A549 (cell line): ENCODE measurements around the gene NPB. TPM values are rescaled to one million over a fixed set of nuclear protein-coding genes. Genes with fewer than 3 reads are reported as not detected.

ENCODE experiments used
- ATAC-seq, 2 experiments: fragments of 200-7000 bp in 1 of 2; fragments of >200 bp in 1 of 2; cut with Nextera tagmentation in 1 of 2; cut with Tn5 transposase in 1 of 2; 3 replicates each; pipeline versions ENCODE4 v1.8.0 to v1.9.1; 2018 to 2020; ENCODE audit warnings: mild to moderate bottlenecking in 1 of 2, moderate library complexity in 1 of 2
- CTCF ChIA-PET: fragments of 300-600 bp; sonication (Branson Sonifier 250); formaldehyde crosslinking; extraction: SDS; loops from one replicate; lab custom pipeline; 2021; ENCODE audit warnings: antibody characterized with exemption, inconsistent platforms; lab: Yijun Ruan, JAX
- POLR2A ChIA-PET: fragments of 350-600 bp; formaldehyde crosslinking; extraction: SDS; loops from one replicate; lab custom pipeline; 2021; ENCODE audit warnings: antibody characterized with exemption, inconsistent platforms; lab: Yijun Ruan, JAX
- DNase-seq, 2 experiments: peaks; one replicate each; pipeline versions ENCODE4 v3.0.0 to v3.0.0-alpha.2; 2011 to 2016; ENCODE audit warnings: low read depth in 1 of 2, low spot score in 1 of 2
- FAIRE-seq: peaks from 2 replicates; lab custom pipeline; 2011; peaks lifted over from hg19 to GRCh38; lab: Jason Lieb, UNC
- H3K27ac ChIP-seq, 2 experiments: fragments of >200 bp; sonication (Bioruptor Twin); formaldehyde crosslinking; 3 replicates each; pipeline ENCODE4 v1.5.1; 2016 to 2017
- H3K4me1 ChIP-seq: fragments of >200 bp; sonication (Bioruptor Twin); formaldehyde crosslinking; 3 replicates; pipeline ENCODE4 v1.6.1; 2016
- H3K4me2 ChIP-seq: fragments of >200 bp; sonication (Bioruptor Twin); formaldehyde crosslinking; 3 replicates; pipeline ENCODE4 v1.6.1; 2016
- H3K4me3 ChIP-seq: fragments of >200 bp; sonication (Bioruptor Twin); formaldehyde crosslinking; 3 replicates; pipeline ENCODE4 v1.5.1; 2016
- H3K9me3 ChIP-seq: fragments of >200 bp; sonication (Bioruptor Twin); formaldehyde crosslinking; 3 replicates; pipeline ENCODE4 v1.6.1; 2016
- CEBPB ChIP-seq, 2 experiments: fragments of >200 bp in 1 of 2; sonication (Bioruptor Twin) in 1 of 2; formaldehyde crosslinking in 1 of 2; IDR thresholded peaks; 2 replicates each; pipeline ENCODE4 v1.6.1; 2012 to 2016
- CHD4 ChIP-seq: fragments of 200-600 bp; sonication (generic); IDR thresholded peaks from 2 replicates; pipeline ENCODE4 v1.6.1; 2016; ENCODE audit warnings: antibody characterized with exemption, mild to moderate bottlenecking, borderline replicate concordance
- EHF ChIP-seq: fragments of 250-450 bp; sonication (Bioruptor Pico); IDR thresholded peaks from 2 replicates; pipeline ENCODE4 v1.5.0; 2020; ENCODE audit warnings: mild to moderate bottlenecking
- EP300 ChIP-seq, 2 experiments: fragments of >200 bp; sonication (Bioruptor Twin); formaldehyde crosslinking; IDR thresholded peaks; 2 replicates in 1 of 2; 3 replicates in 1 of 2; pipeline ENCODE4 v1.6.1; 2016 to 2017
- FOSB ChIP-seq: fragments of 250-450 bp; sonication (Bioruptor Pico); IDR thresholded peaks from 2 replicates; pipeline ENCODE4 v1.5.0; 2020; ENCODE audit warnings: mild to moderate bottlenecking, moderate library complexity
- GATA3 ChIP-seq: IDR thresholded peaks from 2 replicates; pipeline ENCODE4 v1.6.1; 2012; ENCODE audit warnings: borderline replicate concordance
- HDAC2 ChIP-seq: fragments of 200-600 bp; sonication (generic); IDR thresholded peaks from 2 replicates; pipeline ENCODE4 v1.6.1; 2016
- HOXA7 ChIP-seq: fragments of 250-450 bp; sonication (Bioruptor Pico); IDR thresholded peaks from 2 replicates; pipeline ENCODE4 v1.5.0; 2020; ENCODE audit warnings: mild to moderate bottlenecking, moderate library complexity
- HOXB5 ChIP-seq: fragments of 250-450 bp; sonication (Bioruptor Pico); IDR thresholded peaks from 2 replicates; pipeline ENCODE4 v1.5.0; 2020; ENCODE audit warnings: mild to moderate bottlenecking, moderate library complexity
- KDM1A ChIP-seq: fragments of 200-600 bp; sonication (generic); IDR thresholded peaks from 2 replicates; pipeline ENCODE4 v1.6.1; 2016; ENCODE audit warnings: low read depth, mild to moderate bottlenecking
- KDM5A ChIP-seq: fragments of 200-600 bp; sonication (generic); IDR thresholded peaks from 2 replicates; pipeline ENCODE4 v1.6.1; 2016; ENCODE audit warnings: antibody characterized with exemption, mild to moderate bottlenecking
- MAX ChIP-seq: IDR thresholded peaks from 2 replicates; pipeline ENCODE4 v1.6.1; 2012
- MYC ChIP-seq: IDR thresholded peaks from 2 replicates; pipeline ENCODE4 v1.6.1; 2012; ENCODE audit warnings: mild to moderate bottlenecking, inconsistent platforms, low read length, improper control_type of control experiment, borderline replicate concordance
- NR3C1 ChIP-seq: fragments of >200 bp; sonication (Bioruptor Twin); formaldehyde crosslinking; IDR thresholded peaks from 3 replicates; pipeline ENCODE4 v1.6.1; 2017
- POLR2A ChIP-seq: IDR thresholded peaks from 2 replicates; pipeline ENCODE4 v1.6.1; 2012; ENCODE audit warnings: mild to moderate bottlenecking, low read length
- POLR2AphosphoS2 ChIP-seq: conservative IDR thresholded peaks from 2 replicates; pipeline ENCODE4 v1.6.1; 2012; ENCODE audit warnings: low read length, improper control_type of control experiment, inconsistent platforms
- RCOR1 ChIP-seq: fragments of 150-350 bp; IDR thresholded peaks from 2 replicates; pipeline ENCODE4 v1.6.1; 2014; ENCODE audit warnings: antibody characterized with exemption, low read length, low read depth
- REST ChIP-seq: fragments of 200-600 bp; sonication (generic); IDR thresholded peaks from 2 replicates; pipeline ENCODE4 v1.6.1; 2016; ENCODE audit warnings: antibody characterized with exemption, mild to moderate bottlenecking, moderate library complexity
- RNF2 ChIP-seq: fragments of 200-600 bp; sonication (generic); IDR thresholded peaks from 2 replicates; pipeline ENCODE4 v1.6.1; 2016; ENCODE audit warnings: low read depth, mild to moderate bottlenecking, antibody characterized with exemption, moderate library complexity, borderline replicate concordance
- TP53 ChIP-seq: fragments of 250-450 bp; sonication (Bioruptor Pico); IDR thresholded peaks from 2 replicates; pipeline ENCODE4 v1.5.0; 2021; ENCODE audit warnings: mild to moderate bottlenecking, moderate library complexity
- ZFP36 ChIP-seq: fragments of 450-650 bp; IDR thresholded peaks from 2 replicates; pipeline ENCODE4 v1.6.1; 2014; ENCODE audit warnings: borderline replicate concordance; ENCODE audit not compliant: partially characterized antibody
- WGBS: methylation state at CpG from one replicate; pipeline ENCODE4 v1.1.6; 2017; ENCODE audit errors: missing lambda C conversion rate; 5-methylcytosine and 5-hydroxymethylcytosine counted together
- polyA plus RNA-seq, 4 experiments: library from polyadenylated mRNA; depleted of rRNA in 3 of 4; stranded (reverse); fragments of >200 nt; fragmentation: RNase III in 1 of 4; extraction: RNeasy Plus Mini Kit Qiagen cat#74134 plus additional on column Dnase treatment in 1 of 4; gene quantifications; 2 replicates in 3 of 4; 3 replicates in 1 of 4; pipeline ENCODE4 v1.2.3, GENCODE V29; 2011 to 2017
- TF ChIP-seq, protein P1 (sequence below): IDR thresholded peaks from 2 replicates; pipeline ENCODE4 v1.6.1; 2012
- TF ChIP-seq, protein P2 (sequence below): fragments of 450-650 bp; IDR thresholded peaks from 2 replicates; pipeline ENCODE4 v1.6.1; 2014; ENCODE audit warnings: antibody characterized with exemption
- TF ChIP-seq, protein P3 (sequence below): fragments of 250-450 bp; sonication (Bioruptor Pico); IDR thresholded peaks from 2 replicates; pipeline ENCODE4 v1.5.0; 2021; ENCODE audit warnings: mild to moderate bottlenecking, moderate library complexity, borderline replicate concordance
- TF ChIP-seq, protein P4 (sequence below): fragments of 250-450 bp; sonication (Bioruptor Pico); IDR thresholded peaks from 2 replicates; pipeline ENCODE4 v1.5.0; 2020; ENCODE audit warnings: low read depth, mild to moderate bottlenecking, moderate library complexity

The NPB gene
- polyA plus RNA-seq, 2 of the 4 experiments (the other 2 are of a cell fraction): 0.41 to 0.45 TPM

- peak overlapping the region; percentile 99; the same call in 1 of the 3 replicates for H3K4me3 ChIP-seq
- FAIRE-seq: no peak
- 0 out of 2 replicates have a peak, but pooled peaks have one; percentile 13 for TF ChIP-seq MAX
- TF ChIP-seq POLR2A: peak; percentile 21; the same call in 1 of the 2 replicates
- TF ChIP-seq POLR2AphosphoS2: peak; percentile 83; the same call in 1 of the 2 replicates
- TF ChIP-seq EP300 (IDR thresholded peaks at IDR 0.05): no peak
- TF ChIP-seq, protein P1, sequence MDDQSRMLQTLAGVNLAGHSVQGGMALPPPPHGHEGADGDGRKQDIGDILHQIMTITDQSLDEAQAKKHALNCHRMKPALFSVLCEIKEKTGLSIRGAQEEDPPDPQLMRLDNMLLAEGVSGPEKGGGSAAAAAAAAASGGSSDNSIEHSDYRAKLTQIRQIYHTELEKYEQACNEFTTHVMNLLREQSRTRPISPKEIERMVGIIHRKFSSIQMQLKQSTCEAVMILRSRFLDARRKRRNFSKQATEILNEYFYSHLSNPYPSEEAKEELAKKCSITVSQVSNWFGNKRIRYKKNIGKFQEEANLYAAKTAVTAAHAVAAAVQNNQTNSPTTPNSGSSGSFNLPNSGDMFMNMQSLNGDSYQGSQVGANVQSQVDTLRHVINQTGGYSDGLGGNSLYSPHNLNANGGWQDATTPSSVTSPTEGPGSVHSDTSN: peak; percentile 84
- no peak for TF ChIP-seq CHD4
- 0 out of 2 replicates have a peak, but pooled peaks have one; percentile 41 for TF ChIP-seq TP53 (CRISPR knock-in tag)
- peak; percentile 34; the same call in 1 of the 2 replicates for TF ChIP-seq RNF2
- TF ChIP-seq, all 56 proteins: peak for 6
- DNase-seq (peak; percentile 58 to 91), ATAC-seq (peak; percentile 23 to 36)
- Histone ChIP-seq H3K27ac (peak overlapping the region; percentile 97 to 100), H3K4me2 (peak overlapping the region; percentile 97), H3K4me1 (peaks cover 50% of the 10 kb centered on the region), H3K9me3 (no peaks in the 10 kb centered on the region)
- WGBS: 54% methylated on average over 24 of the region's 30 CpGs
- ChIA-PET POLR2A (interaction anchor here (0.6 to 1.9 kb wide), 4 partner anchors 8 to 309 kb away, joined by 3 to 7 read pairs (median 5); partner anchors contain the start of gene P4HB), CTCF (interaction anchor here (0.6 to 8.6 kb wide), 36 partner anchors 10 to 269 kb away, joined by 3 to 126 read pairs (median 6); partner anchors contain the start of genes ALYREF, ANAPC11, CENPX and MAFG)
Measured at GRCh38 chr17:81868674-81869220, 33.3 kb upstream of the NPB start.

DNA sequence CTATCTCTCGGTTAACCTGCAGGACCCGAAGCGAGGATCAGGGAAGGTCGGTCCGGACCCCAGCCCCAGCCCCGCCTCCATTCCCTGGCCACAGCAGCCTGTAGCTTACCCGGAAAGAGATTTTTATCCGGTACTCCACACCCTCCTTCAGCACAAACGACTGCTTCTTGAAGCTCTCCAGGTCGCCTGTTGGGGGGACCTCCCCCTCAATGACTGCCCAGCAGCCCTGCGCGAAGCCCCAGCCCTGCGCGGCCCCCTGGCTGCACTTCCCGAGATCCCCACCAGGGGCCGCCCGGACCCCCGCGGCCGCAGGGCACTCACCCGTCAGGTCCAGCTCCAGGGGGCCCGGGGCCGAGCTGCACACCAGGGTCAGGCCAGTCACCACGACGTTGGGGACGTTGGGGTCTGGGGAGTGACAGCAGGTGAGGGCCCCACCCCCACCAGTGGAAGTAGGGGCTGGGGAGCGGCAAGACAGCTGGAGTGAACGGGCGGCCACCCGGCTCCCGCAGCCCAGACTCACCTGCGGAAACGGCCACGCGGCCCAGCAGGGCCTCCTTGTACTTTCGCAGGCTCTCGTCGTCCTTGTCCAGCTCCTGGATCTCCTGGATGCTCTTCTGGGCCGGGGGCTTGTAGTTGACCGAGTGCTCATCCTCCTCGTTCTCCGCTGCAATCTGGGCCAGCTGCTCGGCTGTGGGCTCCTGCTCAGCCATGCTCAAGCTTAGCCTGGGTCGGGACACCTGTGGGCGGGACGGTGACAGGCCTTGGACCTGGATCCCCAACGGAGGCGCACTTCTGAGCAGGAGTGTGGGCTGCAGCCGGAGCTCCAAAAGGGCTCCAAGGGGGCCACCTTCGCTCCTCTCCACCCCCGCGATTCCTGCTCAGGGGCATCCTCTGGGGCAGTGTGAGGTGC is 32.6 kb upstream of the NPB start:
- Histone ChIP-seq H3K9me3 (no peaks in the 10 kb centered on the region), H3K4me3 (peak overlapping the region; percentile 99), H3K27ac (peak overlapping the region; percentile 97 to 100), H3K4me2 (peak overlapping the region; percentile 97), H3K4me1 (peaks cover 46% of the 10 kb centered on the region)
- no peak for FAIRE-seq
- POLR2A ChIA-PET: interaction anchor here (0.6 to 1.9 kb wide), 6 partner anchors 9 to 310 kb away, joined by 3 to 7 read pairs (median 4); partner anchors contain the start of gene P4HB
- DNase-seq: peak; percentile 62 to 69
- WGBS: 27% methylated on average over 39 of the region's 52 CpGs
- CTCF ChIA-PET: interaction anchor here (0.6 to 8.6 kb wide), 46 partner anchors 8 to 270 kb away, joined by 3 to 126 read pairs (median 5); partner anchors contain the start of genes ALYREF, ANAPC11, CENPX and DCXR
- peak in 1 of 2 experiments; percentile 23; a peak in 3 of 6 replicates for ATAC-seq
- TF ChIP-seq ZFP36 (no peak), MYC (no peak), NR3C1 (no peak), KDM5A (no peak), GATA3 (no peak; the same call in 1 of the 2 replicates), RCOR1 (no peak), HDAC2 (no peak), HOXB5 (no peak), CEBPB (IDR thresholded peaks at IDR 0.05) (no peak), EHF (no peak), REST (no peak), KDM1A (no peak), HOXA7 (no peak), FOSB (no peak), TP53 (CRISPR knock-in tag) (peak; percentile 13; the same call in 1 of the 2 replicates)
- TF ChIP-seq, protein P2, sequence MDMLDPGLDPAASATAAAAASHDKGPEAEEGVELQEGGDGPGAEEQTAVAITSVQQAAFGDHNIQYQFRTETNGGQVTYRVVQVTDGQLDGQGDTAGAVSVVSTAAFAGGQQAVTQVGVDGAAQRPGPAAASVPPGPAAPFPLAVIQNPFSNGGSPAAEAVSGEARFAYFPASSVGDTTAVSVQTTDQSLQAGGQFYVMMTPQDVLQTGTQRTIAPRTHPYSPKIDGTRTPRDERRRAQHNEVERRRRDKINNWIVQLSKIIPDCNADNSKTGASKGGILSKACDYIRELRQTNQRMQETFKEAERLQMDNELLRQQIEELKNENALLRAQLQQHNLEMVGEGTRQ: no peak
- TF ChIP-seq, protein P3, sequence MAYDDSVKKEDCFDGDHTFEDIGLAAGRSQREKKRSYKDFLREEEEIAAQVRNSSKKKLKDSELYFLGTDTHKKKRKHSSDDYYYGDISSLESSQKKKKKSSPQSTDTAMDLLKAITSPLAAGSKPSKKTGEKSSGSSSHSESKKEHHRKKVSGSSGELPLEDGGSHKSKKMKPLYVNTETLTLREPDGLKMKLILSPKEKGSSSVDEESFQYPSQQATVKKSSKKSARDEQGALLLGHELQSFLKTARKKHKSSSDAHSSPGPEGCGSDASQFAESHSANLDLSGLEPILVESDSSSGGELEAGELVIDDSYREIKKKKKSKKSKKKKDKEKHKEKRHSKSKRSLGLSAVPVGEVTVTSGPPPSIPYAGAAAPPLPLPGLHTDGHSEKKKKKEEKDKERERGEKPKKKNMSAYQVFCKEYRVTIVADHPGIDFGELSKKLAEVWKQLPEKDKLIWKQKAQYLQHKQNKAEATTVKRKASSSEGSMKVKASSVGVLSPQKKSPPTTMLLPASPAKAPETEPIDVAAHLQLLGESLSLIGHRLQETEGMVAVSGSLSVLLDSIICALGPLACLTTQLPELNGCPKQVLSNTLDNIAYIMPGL (CRISPR knock-in tag): peak; percentile 43; the same call in 1 of the 2 replicates
- TF ChIP-seq, protein P4, sequence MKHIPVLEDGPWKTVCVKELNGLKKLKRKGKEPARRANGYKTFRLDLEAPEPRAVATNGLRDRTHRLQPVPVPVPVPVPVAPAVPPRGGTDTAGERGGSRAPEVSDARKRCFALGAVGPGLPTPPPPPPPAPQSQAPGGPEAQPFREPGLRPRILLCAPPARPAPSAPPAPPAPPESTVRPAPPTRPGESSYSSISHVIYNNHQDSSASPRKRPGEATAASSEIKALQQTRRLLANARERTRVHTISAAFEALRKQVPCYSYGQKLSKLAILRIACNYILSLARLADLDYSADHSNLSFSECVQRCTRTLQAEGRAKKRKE: 0 out of 2 replicates have a peak, but pooled peaks have one; percentile 13
